Measurements from ENCODE around the gene PANX1. TPM values are rescaled to one million over a fixed set of nuclear protein-coding genes. Genes with fewer than 3 reads are reported as not detected.

The PANX1 gene
- total RNA-seq, 6 experiments from 2014 or later = 22.5 to 26.7 (median 24.5) TPM

DNA sequence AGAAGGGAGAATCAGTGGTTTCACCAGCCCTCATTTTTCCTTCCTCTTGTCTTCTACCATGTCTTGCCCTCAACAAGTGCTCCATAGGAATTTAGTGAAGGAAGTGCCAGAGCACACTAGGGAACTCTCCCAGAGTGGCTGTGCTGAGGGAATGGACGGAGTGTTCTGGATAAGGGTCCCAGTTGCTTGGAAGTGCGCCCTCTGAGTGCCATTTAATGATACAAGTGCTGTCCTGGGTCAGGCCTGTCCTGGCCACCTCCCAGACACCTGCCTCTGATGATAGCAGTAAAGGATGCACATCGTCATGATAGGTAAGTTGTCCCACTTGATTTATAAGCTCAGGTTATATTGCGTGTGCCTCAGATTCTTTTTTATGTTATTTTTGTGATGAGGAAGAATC lies 5.1 kb downstream of the PANX1 start:
- H3K27me3 Mint-ChIP-seq (ENCODE audit: insufficient read depth) = no peaks in the 10 kb centered on the region
- peak overlapping the region; percentile 94 for H3K27ac Mint-ChIP-seq
- TF ChIP-seq, protein P1, sequence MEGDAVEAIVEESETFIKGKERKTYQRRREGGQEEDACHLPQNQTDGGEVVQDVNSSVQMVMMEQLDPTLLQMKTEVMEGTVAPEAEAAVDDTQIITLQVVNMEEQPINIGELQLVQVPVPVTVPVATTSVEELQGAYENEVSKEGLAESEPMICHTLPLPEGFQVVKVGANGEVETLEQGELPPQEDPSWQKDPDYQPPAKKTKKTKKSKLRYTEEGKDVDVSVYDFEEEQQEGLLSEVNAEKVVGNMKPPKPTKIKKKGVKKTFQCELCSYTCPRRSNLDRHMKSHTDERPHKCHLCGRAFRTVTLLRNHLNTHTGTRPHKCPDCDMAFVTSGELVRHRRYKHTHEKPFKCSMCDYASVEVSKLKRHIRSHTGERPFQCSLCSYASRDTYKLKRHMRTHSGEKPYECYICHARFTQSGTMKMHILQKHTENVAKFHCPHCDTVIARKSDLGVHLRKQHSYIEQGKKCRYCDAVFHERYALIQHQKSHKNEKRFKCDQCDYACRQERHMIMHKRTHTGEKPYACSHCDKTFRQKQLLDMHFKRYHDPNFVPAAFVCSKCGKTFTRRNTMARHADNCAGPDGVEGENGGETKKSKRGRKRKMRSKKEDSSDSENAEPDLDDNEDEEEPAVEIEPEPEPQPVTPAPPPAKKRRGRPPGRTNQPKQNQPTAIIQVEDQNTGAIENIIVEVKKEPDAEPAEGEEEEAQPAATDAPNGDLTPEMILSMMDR (IDR thresholded peaks at IDR 0.05) = no peak

DNA sequence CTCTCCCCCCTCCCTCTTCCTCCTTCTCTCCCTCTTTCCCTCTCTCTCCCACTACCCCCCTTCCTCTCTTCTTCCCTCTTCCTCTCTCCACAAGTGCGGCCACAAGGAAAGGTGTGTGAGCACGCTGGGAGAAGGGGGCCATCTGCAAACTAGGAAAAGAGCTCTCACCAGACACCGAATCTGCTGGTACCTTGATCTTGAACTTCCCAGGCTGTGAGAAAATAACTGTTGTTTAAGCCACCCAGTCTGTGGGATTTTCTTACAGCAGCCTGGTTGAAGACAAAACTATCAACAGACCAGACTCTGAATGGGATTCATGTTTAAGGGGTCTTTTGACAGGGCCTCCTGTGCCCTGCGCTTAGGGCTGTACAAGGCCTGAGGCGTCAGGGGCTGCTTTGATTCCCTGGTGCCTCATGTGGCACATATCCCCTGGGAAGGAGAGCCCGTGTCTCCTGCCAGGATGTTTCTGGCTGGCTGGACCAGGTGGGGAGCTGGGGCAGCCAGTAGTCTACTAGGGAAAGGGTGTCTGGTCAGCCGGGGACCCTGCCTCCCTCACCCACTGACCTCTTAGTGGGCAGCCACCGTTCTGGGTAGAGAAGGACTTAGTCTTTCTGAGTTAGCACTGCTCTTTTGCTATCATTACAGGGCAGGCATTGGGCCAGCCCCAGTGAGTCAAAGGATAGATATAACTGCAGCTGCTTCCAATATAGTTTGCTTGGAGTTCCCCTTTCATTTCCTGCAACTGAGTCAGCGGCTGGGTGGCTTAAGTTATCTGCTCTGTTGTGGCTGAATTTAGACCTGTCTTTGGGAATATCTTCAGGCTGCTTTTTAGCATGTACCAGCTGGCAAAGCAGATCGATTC lies 6.2 kb downstream of the PANX1 start:
- peak overlapping the region; percentile 94 for H3K27ac Mint-ChIP-seq
- peaks cover 4% of the 10 kb centered on the region; the same call in 1 of the 2 replicates for H3K4me1 Mint-ChIP-seq (ENCODE audit: low read depth)
- TF ChIP-seq, protein P1 (IDR thresholded peaks at IDR 0.05) = no peak

More for the DNA sequence above, 5.1 kb downstream of the PANX1 start:
- H3K36me3 Mint-ChIP-seq (ENCODE audit: low read depth) = peaks cover 6% of the 10 kb centered on the region
- H3K9me3 Mint-ChIP-seq = peaks cover 4% of the 10 kb centered on the region; the same call in 1 of the 2 replicates
- no peak overlapping the region for H3K4me3 Mint-ChIP-seq
- no peak for DNase-seq
- H3K4me1 Mint-ChIP-seq (ENCODE audit: low read depth) = no peaks in the 10 kb centered on the region

DNA sequence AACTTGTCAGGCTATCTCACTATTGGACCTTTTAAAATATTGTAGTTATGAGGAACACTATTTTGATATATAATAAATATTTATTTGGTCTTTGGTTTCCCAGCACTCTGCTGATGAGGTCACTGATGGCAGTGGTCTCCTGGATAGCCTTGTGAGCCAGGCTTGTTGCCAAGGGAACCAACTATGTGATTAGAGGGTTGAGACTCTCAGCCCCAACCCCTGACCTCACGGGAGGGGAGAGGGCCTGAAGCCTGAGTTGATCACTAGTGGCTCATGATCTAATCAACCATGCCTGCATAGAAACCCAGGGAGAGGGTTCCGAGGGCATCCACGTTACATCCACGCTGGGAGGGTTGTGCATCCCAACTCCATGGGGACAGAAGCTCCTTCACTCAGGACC lies 10.8 kb downstream of the PANX1 start:
- H3K36me3 Mint-ChIP-seq (ENCODE audit: low read depth) = peaks cover 8% of the 10 kb centered on the region

More for the DNA sequence above, 6.2 kb downstream of the PANX1 start:
- H3K36me3 Mint-ChIP-seq (ENCODE audit: low read depth) = peaks cover 8% of the 10 kb centered on the region
- no peaks in the 10 kb centered on the region for H3K27me3 Mint-ChIP-seq (ENCODE audit: insufficient read depth)
- DNase-seq = peak; percentile 90
- H3K9me3 Mint-ChIP-seq = peaks cover 4% of the 10 kb centered on the region; the same call in 1 of the 2 replicates
- peak overlapping the region; percentile 82 for H3K4me3 Mint-ChIP-seq

DNA sequence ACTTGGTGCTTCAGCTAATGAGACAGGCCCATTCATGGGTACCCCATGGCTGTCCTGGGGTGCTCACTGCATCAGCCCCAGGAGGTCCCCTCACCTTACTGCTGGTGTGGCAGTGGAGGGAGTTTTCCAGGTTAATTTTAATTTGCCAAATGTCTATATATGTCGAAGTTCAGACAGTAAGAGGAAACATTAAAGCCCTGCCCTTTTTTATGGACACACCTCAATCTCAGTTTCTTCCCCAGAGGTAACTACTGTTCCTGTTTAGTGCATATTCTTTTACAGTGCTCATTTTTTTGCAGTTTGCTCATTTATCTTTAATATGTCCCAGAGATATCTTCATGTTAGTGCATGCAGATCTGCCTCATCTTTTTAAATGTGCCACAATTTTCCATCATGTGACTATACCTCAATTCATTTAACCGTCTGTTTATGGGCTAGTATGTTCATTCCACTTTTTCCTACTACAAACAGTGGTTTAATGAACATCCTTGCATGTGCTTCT lies 11.6 kb downstream of the PANX1 start:
- no peaks in the 10 kb centered on the region for H3K27me3 Mint-ChIP-seq (ENCODE audit: insufficient read depth)
- H3K36me3 Mint-ChIP-seq (ENCODE audit: low read depth) = peaks cover 8% of the 10 kb centered on the region
- DNase-seq = no peak
- TF ChIP-seq, protein P1 (IDR thresholded peaks at IDR 0.05) = no peak
- H3K4me3 Mint-ChIP-seq = no peak overlapping the region
- H3K27ac Mint-ChIP-seq = no peak overlapping the region
- peaks cover 4% of the 10 kb centered on the region; the same call in 1 of the 2 replicates for H3K9me3 Mint-ChIP-seq
- H3K4me1 Mint-ChIP-seq (ENCODE audit: low read depth) = peaks cover 49% of the 10 kb centered on the region

More for the DNA sequence above, 10.8 kb downstream of the PANX1 start:
- Mint-ChIP-seq H3K27me3 (ENCODE audit: insufficient read depth) (no peaks in the 10 kb centered on the region), H3K4me1 (ENCODE audit: low read depth) (peaks cover 43% of the 10 kb centered on the region), H3K4me3 (no peak overlapping the region), H3K27ac (no peak overlapping the region), H3K9me3 (peaks cover 4% of the 10 kb centered on the region; the same call in 1 of the 2 replicates)
- no peak for DNase-seq
- TF ChIP-seq, protein P1 (IDR thresholded peaks at IDR 0.05) = no peak

DNA sequence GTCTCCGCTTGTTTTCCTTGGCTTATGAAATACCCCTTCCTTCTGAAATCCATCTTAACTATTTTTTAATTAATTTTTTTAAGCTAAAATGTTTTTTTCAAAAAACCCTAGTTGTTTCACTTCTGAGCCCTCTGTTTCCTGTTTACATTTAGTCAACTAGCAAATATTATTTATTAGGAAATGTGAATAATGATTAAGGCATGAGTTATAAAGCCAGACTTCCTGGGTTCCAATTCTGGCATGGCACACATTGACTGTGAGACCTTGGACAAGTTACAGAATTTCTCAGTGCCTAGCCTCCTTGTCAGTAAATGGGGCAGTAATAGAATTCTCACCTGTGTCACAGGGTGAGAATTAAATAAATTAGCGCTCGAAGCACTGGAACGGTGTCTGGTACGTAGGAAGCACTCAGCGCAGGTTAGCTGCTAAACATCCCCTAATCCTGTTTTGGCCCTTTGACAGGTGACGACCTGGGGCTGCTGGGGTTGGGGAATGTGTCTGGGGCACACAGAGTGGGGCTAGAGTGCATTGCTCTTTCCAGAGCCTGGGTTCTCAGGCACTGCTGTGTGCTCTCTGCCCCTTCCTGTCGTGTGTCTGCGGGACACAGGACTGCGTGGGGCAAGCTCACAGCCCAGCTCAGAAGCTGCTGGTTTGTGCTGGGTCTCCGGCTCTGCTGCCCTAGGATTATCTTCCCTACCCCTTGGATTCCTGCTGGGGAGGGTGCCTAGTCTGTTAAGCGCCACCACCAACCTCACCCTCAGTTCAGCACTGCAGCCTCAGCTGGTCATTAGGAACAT lies 13.1 kb downstream of the PANX1 start:
- DNase-seq = no peak
- H3K27me3 Mint-ChIP-seq (ENCODE audit: insufficient read depth) = no peaks in the 10 kb centered on the region
- peaks cover 64% of the 10 kb centered on the region for H3K4me1 Mint-ChIP-seq (ENCODE audit: low read depth)
- H3K27ac Mint-ChIP-seq = 0 out of 2 replicates have a peak overlapping the region, but pooled peaks have one; percentile 1
- TF ChIP-seq, protein P1 (IDR thresholded peaks at IDR 0.05) = no peak
- peaks cover 3% of the 10 kb centered on the region; the same call in 1 of the 2 replicates for H3K9me3 Mint-ChIP-seq
- peaks cover 12% of the 10 kb centered on the region for H3K36me3 Mint-ChIP-seq (ENCODE audit: low read depth)
- no peak overlapping the region for H3K4me3 Mint-ChIP-seq
